ENCODE results near the gene KMT2E. TPM values are rescaled to one million over a fixed set of nuclear protein-coding genes. Genes with fewer than 3 reads are reported as not detected.
A peak's percentile ranks its signal among the peaks of the same experiment; 100 is the strongest.
"Not testable (repeated sequence)": the region's sequence is repeated elsewhere in the genome, so short reads cannot be mapped to it uniquely, and the experiment has no call there.

The KMT2E gene
- total RNA-seq, 1 donor from 2014 or later, result 107 TPM

DNA sequence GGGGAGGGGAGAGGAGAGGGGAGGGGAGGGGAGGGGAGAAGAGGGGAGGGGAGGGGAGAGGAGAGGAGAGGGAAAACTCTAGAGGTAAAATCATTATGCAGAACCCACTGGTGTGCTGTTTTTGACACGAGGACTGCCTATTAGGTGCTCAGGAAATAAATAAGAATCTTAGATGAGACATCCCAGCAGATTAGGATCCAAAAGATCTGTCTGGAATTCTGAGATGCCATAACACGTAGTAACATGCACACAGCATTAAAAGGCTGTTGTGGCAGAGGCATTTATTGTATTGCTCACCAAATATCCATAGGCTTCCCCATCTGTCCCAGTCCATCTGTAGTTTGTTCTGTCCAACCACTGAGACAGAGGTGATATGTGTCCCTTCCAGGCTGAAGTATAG is 40.8 kb upstream of the KMT2E start:
- TF ChIP-seq, protein P1, sequence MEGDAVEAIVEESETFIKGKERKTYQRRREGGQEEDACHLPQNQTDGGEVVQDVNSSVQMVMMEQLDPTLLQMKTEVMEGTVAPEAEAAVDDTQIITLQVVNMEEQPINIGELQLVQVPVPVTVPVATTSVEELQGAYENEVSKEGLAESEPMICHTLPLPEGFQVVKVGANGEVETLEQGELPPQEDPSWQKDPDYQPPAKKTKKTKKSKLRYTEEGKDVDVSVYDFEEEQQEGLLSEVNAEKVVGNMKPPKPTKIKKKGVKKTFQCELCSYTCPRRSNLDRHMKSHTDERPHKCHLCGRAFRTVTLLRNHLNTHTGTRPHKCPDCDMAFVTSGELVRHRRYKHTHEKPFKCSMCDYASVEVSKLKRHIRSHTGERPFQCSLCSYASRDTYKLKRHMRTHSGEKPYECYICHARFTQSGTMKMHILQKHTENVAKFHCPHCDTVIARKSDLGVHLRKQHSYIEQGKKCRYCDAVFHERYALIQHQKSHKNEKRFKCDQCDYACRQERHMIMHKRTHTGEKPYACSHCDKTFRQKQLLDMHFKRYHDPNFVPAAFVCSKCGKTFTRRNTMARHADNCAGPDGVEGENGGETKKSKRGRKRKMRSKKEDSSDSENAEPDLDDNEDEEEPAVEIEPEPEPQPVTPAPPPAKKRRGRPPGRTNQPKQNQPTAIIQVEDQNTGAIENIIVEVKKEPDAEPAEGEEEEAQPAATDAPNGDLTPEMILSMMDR (IDR thresholded peaks at IDR 0.05; ENCODE audit: unreplicated experiment), result no peak
- DNase-seq (ENCODE audit: low spot score, unreplicated experiment), result no peak
- Mint-ChIP-seq H3K27me3 (no peaks in the 10 kb centered on the region), H3K36me3 (ENCODE audit: insufficient read depth) (peaks cover 6% of the 10 kb centered on the region), H3K4me1 (ENCODE audit: low read depth) (peaks cover 29% of the 10 kb centered on the region), H3K9me3 (ENCODE audit: low read depth) (no peaks in the 10 kb centered on the region), H3K4me3 (ENCODE audit: low read depth) (no peak overlapping the region), H3K27ac (no peak overlapping the region)

DNA sequence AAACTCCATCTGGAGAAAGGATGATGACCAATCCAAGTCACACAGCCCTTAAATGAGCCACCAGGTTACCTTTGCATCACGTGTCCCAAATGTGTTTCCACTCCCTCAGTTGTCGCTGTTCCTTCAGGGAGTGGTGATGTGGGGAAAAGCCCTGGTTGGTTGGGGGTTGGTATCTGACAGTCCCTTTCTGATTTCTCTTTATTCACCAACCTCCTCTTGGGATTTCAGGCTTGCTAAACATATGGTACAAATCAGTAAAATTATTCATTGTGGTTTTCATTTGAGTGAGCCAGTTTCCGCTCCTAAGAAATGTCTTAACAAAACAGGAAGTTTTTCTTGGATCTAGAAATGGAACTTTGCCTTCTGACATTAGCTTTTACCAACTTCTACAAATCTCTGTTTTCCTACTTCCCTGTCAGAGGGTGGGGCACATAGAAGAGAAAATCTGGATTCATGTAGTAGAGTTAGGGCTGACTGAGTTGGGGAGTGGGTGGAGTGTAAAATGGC is 40.0 kb upstream of the KMT2E start:
- peaks cover 37% of the 10 kb centered on the region for H3K4me1 Mint-ChIP-seq (ENCODE audit: low read depth)
- H3K4me3 Mint-ChIP-seq (ENCODE audit: low read depth), result no peak overlapping the region
- no peaks in the 10 kb centered on the region for H3K9me3 Mint-ChIP-seq (ENCODE audit: low read depth)
- no peaks in the 10 kb centered on the region for H3K27me3 Mint-ChIP-seq
- no peak for DNase-seq (ENCODE audit: low spot score, unreplicated experiment)
- H3K27ac Mint-ChIP-seq, result peak overlapping the region; percentile 93
- H3K36me3 Mint-ChIP-seq (ENCODE audit: insufficient read depth), result peaks cover 6% of the 10 kb centered on the region
- TF ChIP-seq, protein P1 (IDR thresholded peaks at IDR 0.05; ENCODE audit: unreplicated experiment), result no peak

DNA sequence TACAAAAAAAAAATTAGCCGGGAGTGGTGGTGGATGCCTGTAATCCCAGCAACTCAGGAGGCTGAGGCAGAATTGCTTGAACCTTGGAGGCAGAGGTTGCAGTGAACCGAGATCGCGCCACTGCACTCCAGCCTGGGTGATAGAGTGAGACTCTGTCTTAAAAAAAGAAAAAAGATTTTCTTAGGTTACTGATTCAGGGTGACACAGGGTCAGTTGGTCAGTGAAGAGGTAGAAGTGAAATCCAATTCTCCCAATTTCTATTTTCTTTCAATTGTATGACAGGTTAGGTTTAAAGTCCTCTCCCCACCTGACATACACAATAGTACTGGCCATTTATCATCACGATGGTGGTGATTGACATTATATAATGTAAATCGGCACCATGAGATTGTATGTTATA is 38.5 kb upstream of the KMT2E start:
- not testable (repeated sequence) for H3K36me3 Mint-ChIP-seq (ENCODE audit: insufficient read depth); H3K9me3 Mint-ChIP-seq (ENCODE audit: low read depth); H3K27me3 Mint-ChIP-seq; DNase-seq (ENCODE audit: low spot score, unreplicated experiment); H3K27ac Mint-ChIP-seq; H3K4me3 Mint-ChIP-seq (ENCODE audit: low read depth)
- peaks cover 51% of the 10 kb centered on the region for H3K4me1 Mint-ChIP-seq (ENCODE audit: low read depth)

DNA sequence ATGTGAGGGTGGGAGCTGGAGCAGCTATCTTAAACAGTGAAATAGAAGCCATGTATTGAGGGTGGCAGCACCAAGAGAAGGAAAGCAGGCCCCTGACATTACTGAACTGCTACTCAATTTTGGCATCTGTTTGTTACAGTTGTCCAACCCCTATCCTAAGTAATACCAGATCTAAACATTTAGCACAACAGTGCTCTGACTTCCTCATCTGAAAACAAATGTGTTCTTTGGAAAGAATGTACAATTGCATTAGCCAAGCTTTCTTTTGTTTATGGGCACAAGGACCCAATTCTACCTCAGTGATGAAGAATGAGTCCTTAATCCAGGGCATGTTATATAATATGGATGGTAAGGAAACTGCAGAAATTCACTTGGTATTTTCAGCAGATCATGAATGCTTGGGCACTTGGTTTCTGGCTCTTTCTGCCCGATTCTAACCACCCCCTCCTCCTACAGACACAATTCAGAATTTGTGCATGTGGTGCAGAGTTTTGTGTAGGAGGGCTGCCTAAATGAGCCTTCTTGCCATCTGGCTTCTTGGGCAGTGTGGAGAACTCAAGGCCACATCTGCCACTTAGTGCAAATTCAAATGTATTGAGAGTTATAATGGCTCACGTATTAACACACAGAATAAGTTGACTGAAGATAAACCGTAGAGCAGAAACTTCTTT is 36.9 kb upstream of the KMT2E start:
- TF ChIP-seq, protein P1 (IDR thresholded peaks at IDR 0.05; ENCODE audit: unreplicated experiment), result no peak
- peak overlapping the region; percentile 87 for H3K27ac Mint-ChIP-seq
- peaks cover 49% of the 10 kb centered on the region for H3K4me1 Mint-ChIP-seq (ENCODE audit: low read depth)
- no peaks in the 10 kb centered on the region for H3K27me3 Mint-ChIP-seq
- no peaks in the 10 kb centered on the region for H3K9me3 Mint-ChIP-seq (ENCODE audit: low read depth)
- DNase-seq (ENCODE audit: low spot score, unreplicated experiment), result no peak
- peaks cover 6% of the 10 kb centered on the region for H3K36me3 Mint-ChIP-seq (ENCODE audit: insufficient read depth)
- H3K4me3 Mint-ChIP-seq (ENCODE audit: low read depth), result peak overlapping the region; percentile 16

DNA sequence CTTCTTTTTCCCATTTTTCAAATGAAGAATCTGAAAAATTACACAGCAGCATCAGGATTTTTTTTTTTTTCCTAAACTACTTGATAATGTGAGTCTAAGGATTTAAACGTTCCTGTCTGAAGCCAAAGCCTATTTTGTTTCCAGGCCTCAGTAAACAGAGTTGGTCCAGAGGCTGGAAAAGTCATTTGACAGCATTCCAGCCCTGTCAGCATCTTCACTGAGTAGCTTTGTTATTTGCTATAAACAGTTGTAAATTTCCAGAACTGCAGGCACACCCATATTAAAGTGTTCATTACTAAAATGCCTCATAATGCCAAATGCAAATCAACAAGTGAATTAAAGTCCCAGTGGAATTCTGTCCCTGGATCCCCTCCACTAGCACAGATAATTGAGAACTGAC is 35.5 kb upstream of the KMT2E start:
- H3K4me3 Mint-ChIP-seq (ENCODE audit: low read depth), result no peak overlapping the region
- TF ChIP-seq, protein P1 (IDR thresholded peaks at IDR 0.05; ENCODE audit: unreplicated experiment), result no peak
- H3K9me3 Mint-ChIP-seq (ENCODE audit: low read depth), result no peaks in the 10 kb centered on the region
- H3K4me1 Mint-ChIP-seq (ENCODE audit: low read depth), result peaks cover 60% of the 10 kb centered on the region
- no peak for DNase-seq (ENCODE audit: low spot score, unreplicated experiment)
- H3K27ac Mint-ChIP-seq, result no peak overlapping the region
- H3K36me3 Mint-ChIP-seq (ENCODE audit: insufficient read depth), result peaks cover 6% of the 10 kb centered on the region
- H3K27me3 Mint-ChIP-seq, result no peaks in the 10 kb centered on the region
